Mesendoderm (in vitro differentiated cells): ENCODE results near the gene TSHZ2.

Experiments used
- DNase-seq: peaks from one replicate; pipeline ENCODE4 v3.0.0; 2013
- H2AK5ac ChIP-seq: 2 replicates; pipeline ENCODE4 v1.6.1; 2013; ENCODE audit warnings: low read length, inconsistent platforms
- H2BK120ac ChIP-seq: 2 replicates; pipeline ENCODE4 v1.6.1; 2013; ENCODE audit warnings: low read depth, mild to moderate bottlenecking, low read length, moderate library complexity, mixed read lengths
- H2BK15ac ChIP-seq: replicated peaks from 2 replicates; pipeline ENCODE4 v1.6.1; 2013; ENCODE audit warnings: low read depth, mild to moderate bottlenecking, moderate library complexity
- H2BK5ac ChIP-seq: 2 replicates; pipeline ENCODE4 v1.6.1; 2013; ENCODE audit warnings: low read length, inconsistent platforms
- H3K18ac ChIP-seq: 2 replicates; pipeline ENCODE4 v1.6.1; 2013; ENCODE audit warnings: mild to moderate bottlenecking, low read length, mixed read lengths
- H3K23ac ChIP-seq: one replicate; pipeline ENCODE4 v1.6.1; 2013; ENCODE audit warnings: low read length
- H3K27ac ChIP-seq: 2 replicates; pipeline ENCODE4 v1.5.1; 2013; ENCODE audit warnings: low read depth, mild to moderate bottlenecking, inconsistent platforms, low read length, moderate library complexity
- H3K27me3 ChIP-seq: 2 replicates; pipeline ENCODE4 v1.6.1; 2013; ENCODE audit warnings: low read length, control low read depth, mild to moderate bottlenecking, inconsistent platforms; ENCODE audit not compliant: insufficient read depth, poor library complexity
- H3K36me3 ChIP-seq: 2 replicates; pipeline ENCODE4 v1.6.1; 2013; ENCODE audit warnings: low read length, inconsistent platforms; ENCODE audit not compliant: control insufficient read depth, insufficient read depth
- H3K4ac ChIP-seq: one replicate; pipeline ENCODE4 v1.6.1; 2013; ENCODE audit warnings: low read depth, mild to moderate bottlenecking, low read length, moderate library complexity
- H3K4me1 ChIP-seq: 2 replicates; pipeline ENCODE4 v1.6.1; 2013; ENCODE audit warnings: low read depth, low read length, inconsistent platforms; ENCODE audit not compliant: control insufficient read depth
- H3K4me2 ChIP-seq: 2 replicates; pipeline ENCODE4 v1.6.1; 2013; ENCODE audit warnings: low read length
- H3K4me3 ChIP-seq: 2 replicates; pipeline ENCODE4 v1.5.1; 2013; ENCODE audit warnings: mild to moderate bottlenecking, low read length
- H3K56ac ChIP-seq: one replicate; pipeline ENCODE4 v1.6.1; 2013; ENCODE audit warnings: low read length
- H3K79me1 ChIP-seq: 2 replicates; pipeline ENCODE4 v1.6.1; 2013; ENCODE audit warnings: low read length, inconsistent platforms
- H3K79me2 ChIP-seq: 2 replicates; pipeline ENCODE4 v1.6.1; 2013; ENCODE audit warnings: mild to moderate bottlenecking, low read length; ENCODE audit not compliant: control insufficient read depth, insufficient read depth
- H3K9ac ChIP-seq: 2 replicates; pipeline ENCODE4 v1.6.1; 2013; ENCODE audit warnings: low read length, inconsistent platforms
- H4K5ac ChIP-seq: one replicate; pipeline ENCODE4 v1.6.1; 2013; ENCODE audit warnings: low read length
- H4K8ac ChIP-seq: one replicate; pipeline ENCODE4 v1.6.1; 2013; ENCODE audit warnings: low read depth, mild to moderate bottlenecking, control low read depth, low read length, moderate library complexity
- WGBS: extraction: QIAGEN DNeasy Blood & Tissue Kit; methylation state at CpG from one replicate; pipeline ENCODE4 v1.1.7; 2013; ENCODE audit warnings: low lambda C conversion rate, missing lambda C conversion rate; ENCODE audit not compliant: insufficient coverage; ENCODE audit errors: extremely low coverage; 5-methylcytosine and 5-hydroxymethylcytosine counted together

The TSHZ2 gene

DNA sequence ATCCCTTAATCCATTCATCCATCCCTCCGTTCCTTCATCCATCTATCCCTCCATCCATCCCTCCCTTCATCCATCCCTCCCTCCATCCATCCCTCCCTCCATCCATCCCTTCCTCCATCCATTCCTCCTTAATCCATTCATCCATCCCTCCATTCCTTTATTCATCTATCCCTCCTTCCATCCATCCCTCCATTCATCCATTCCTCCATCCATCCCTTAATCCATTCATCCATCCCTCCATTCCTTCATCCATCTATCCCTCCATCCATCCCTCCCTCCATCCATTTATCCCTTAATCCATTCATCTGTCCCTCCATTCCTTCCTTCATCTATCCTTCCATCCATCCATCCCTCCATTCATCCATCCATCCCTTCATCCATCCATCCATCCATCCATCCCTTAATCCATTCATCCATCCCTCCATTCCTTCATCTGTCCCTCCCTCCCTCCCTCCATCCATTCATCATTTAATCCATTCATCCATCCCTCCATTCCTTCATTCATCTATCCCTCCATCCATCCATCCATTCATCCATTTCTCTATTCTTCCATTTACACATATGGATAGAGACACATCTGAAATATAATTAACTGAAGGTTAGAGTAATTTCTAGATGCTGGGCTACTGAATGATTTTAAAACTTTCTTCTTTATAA is 100.9 kb downstream of the TSHZ2 start:
- no peak overlapping the region for H4K8ac ChIP-seq
- no peak overlapping the region for H3K4ac ChIP-seq
- H2BK120ac ChIP-seq = no peak overlapping the region
- H3K18ac ChIP-seq = no peak overlapping the region
- no peak for DNase-seq
- H3K56ac ChIP-seq = no peak overlapping the region
- H3K4me1 ChIP-seq = no peaks in the 10 kb centered on the region
- H3K36me3 ChIP-seq = no peaks in the 10 kb centered on the region
- H3K4me3 ChIP-seq = no peak overlapping the region
- no peak overlapping the region for H3K9ac ChIP-seq
- 100% methylated on average over 1 of the region's 1 CpG for WGBS
- no peak overlapping the region for H3K27ac ChIP-seq
- no peak overlapping the region for H4K5ac ChIP-seq
- H3K4me2 ChIP-seq = no peak overlapping the region
- H2BK5ac ChIP-seq = no peak overlapping the region
- no peaks in the 10 kb centered on the region for H3K27me3 ChIP-seq
- H3K23ac ChIP-seq = no peak overlapping the region
- no peak overlapping the region for H2AK5ac ChIP-seq
- H3K79me2 ChIP-seq = no peaks in the 10 kb centered on the region
- H3K79me1 ChIP-seq = no peaks in the 10 kb centered on the region
- no peak overlapping the region for H2BK15ac ChIP-seq

- H2BK5ac ChIP-seq = no peak overlapping the region
- no peaks in the 10 kb centered on the region for H3K36me3 ChIP-seq
- no peaks in the 10 kb centered on the region for H3K27me3 ChIP-seq
- no peak overlapping the region for H3K27ac ChIP-seq
- H3K79me2 ChIP-seq = no peaks in the 10 kb centered on the region
- H3K4me1 ChIP-seq = no peaks in the 10 kb centered on the region
- H3K56ac ChIP-seq = no peak overlapping the region
- DNase-seq = no peak
- no peak overlapping the region for H3K4ac ChIP-seq
- no peaks in the 10 kb centered on the region for H3K79me1 ChIP-seq
- no peak overlapping the region for H3K18ac ChIP-seq
- no peak overlapping the region for H2AK5ac ChIP-seq
- H2BK120ac ChIP-seq = no peak overlapping the region
- H3K9ac ChIP-seq = no peak overlapping the region
- WGBS = no CpG with 5 or more reads among the region's 4 CpGs
- H3K23ac ChIP-seq = no peak overlapping the region
- H4K8ac ChIP-seq = no peak overlapping the region
- H2BK15ac ChIP-seq = no peak overlapping the region
- H4K5ac ChIP-seq = no peak overlapping the region
- no peak overlapping the region for H3K4me2 ChIP-seq
- H3K4me3 ChIP-seq = no peak overlapping the region
Observed at GRCh38 chr20:53073636-53074415, 101.7 kb downstream of the TSHZ2 start.

GRCh38 chr20:53074811-53075314 is 102.7 kb downstream of the TSHZ2 start:
- H2AK5ac ChIP-seq = no peak overlapping the region
- H3K36me3 ChIP-seq = no peaks in the 10 kb centered on the region
- no peak overlapping the region for H3K23ac ChIP-seq
- WGBS = no CpG with 5 or more reads among the region's 4 CpGs
- H2BK120ac ChIP-seq = no peak overlapping the region
- no peak overlapping the region for H3K18ac ChIP-seq
- H2BK15ac ChIP-seq = no peak overlapping the region
- no peak overlapping the region for H4K8ac ChIP-seq
- H3K4me3 ChIP-seq = no peak overlapping the region
- no peak overlapping the region for H3K4me2 ChIP-seq
- no peak overlapping the region for H2BK5ac ChIP-seq
- H3K4me1 ChIP-seq = no peaks in the 10 kb centered on the region
- no peak overlapping the region for H3K9ac ChIP-seq
- H3K56ac ChIP-seq = no peak overlapping the region
- H3K4ac ChIP-seq = no peak overlapping the region
- no peak for DNase-seq
- no peaks in the 10 kb centered on the region for H3K79me1 ChIP-seq
- H3K79me2 ChIP-seq = no peaks in the 10 kb centered on the region
- no peaks in the 10 kb centered on the region for H3K27me3 ChIP-seq
- no peak overlapping the region for H4K5ac ChIP-seq
- H3K27ac ChIP-seq = no peak overlapping the region

- H3K79me1 ChIP-seq = no peaks in the 10 kb centered on the region
- H3K27ac ChIP-seq = no peak overlapping the region
- no peak overlapping the region for H2AK5ac ChIP-seq
- no peak overlapping the region for H2BK5ac ChIP-seq
- no CpG with 5 or more reads among the region's 3 CpGs for WGBS
- H3K4me1 ChIP-seq = no peaks in the 10 kb centered on the region
- no peak overlapping the region for H4K8ac ChIP-seq
- no peak overlapping the region for H3K4me2 ChIP-seq
- H2BK15ac ChIP-seq = no peak overlapping the region
- H3K4ac ChIP-seq = no peak overlapping the region
- no peak overlapping the region for H3K56ac ChIP-seq
- H3K9ac ChIP-seq = no peak overlapping the region
- no peaks in the 10 kb centered on the region for H3K36me3 ChIP-seq
- DNase-seq = no peak
- H3K18ac ChIP-seq = no peak overlapping the region
- H3K4me3 ChIP-seq = no peak overlapping the region
- H2BK120ac ChIP-seq = no peak overlapping the region
- H4K5ac ChIP-seq = no peak overlapping the region
- H3K79me2 ChIP-seq = no peaks in the 10 kb centered on the region
- H3K23ac ChIP-seq = no peak overlapping the region
- H3K27me3 ChIP-seq = no peaks in the 10 kb centered on the region
Observed at GRCh38 chr20:53076668-53077067, 104.5 kb downstream of the TSHZ2 start.

DNA sequence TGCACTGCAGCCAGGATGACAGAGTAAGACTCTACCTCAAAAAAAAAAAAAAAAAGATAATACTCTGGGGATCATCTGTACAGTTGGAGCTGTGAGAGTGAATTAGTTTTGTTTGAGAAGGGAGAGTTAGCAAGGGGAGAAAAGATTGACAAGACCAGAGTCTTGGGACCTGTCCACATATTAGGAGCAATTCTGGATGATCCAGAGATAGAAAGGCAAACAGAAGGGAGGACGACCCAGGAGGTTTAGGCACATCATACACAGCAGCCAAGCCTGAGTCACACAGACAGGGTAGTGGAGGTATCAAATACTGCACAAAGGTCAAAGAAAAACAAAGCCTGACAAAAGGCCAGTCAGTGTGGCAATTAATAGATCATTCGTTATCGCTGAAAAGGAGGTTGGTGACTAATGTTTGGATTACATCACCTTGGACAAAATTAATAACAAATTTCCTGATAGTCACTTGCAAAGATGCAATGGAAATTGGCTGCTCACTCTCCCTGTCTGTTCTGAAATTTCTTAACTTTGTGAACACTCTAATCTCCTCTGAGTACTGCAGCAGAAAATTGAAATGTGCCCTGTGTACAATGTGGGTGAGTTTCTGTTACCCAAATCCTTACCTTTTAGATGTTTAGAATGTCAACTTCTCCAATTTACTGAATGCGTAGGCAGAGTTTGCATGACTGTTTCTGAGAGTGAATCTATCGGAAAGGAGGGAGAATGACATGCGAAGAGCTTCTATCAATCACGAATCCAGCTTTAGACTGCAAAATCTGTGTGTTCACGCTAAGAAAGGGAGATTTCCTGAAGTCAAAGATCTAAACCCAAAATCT is 105.4 kb downstream of the TSHZ2 start:
- no peak overlapping the region for H3K9ac ChIP-seq
- no peak for DNase-seq
- H2AK5ac ChIP-seq = no peak overlapping the region
- no peak overlapping the region for H3K27ac ChIP-seq
- no peak overlapping the region for H3K23ac ChIP-seq
- H3K56ac ChIP-seq = no peak overlapping the region
- no peak overlapping the region for H3K4me2 ChIP-seq
- no peaks in the 10 kb centered on the region for H3K36me3 ChIP-seq
- H3K4me1 ChIP-seq = no peaks in the 10 kb centered on the region
- no peak overlapping the region for H3K4me3 ChIP-seq
- H3K79me1 ChIP-seq = no peaks in the 10 kb centered on the region
- H4K8ac ChIP-seq = no peak overlapping the region
- H2BK5ac ChIP-seq = no peak overlapping the region
- WGBS = no CpG with 5 or more reads among the region's 8 CpGs
- H2BK120ac ChIP-seq = no peak overlapping the region
- no peak overlapping the region for H3K4ac ChIP-seq
- H4K5ac ChIP-seq = no peak overlapping the region
- H2BK15ac ChIP-seq = no peak overlapping the region
- no peaks in the 10 kb centered on the region for H3K27me3 ChIP-seq
- no peaks in the 10 kb centered on the region for H3K79me2 ChIP-seq
- H3K18ac ChIP-seq = no peak overlapping the region
